WTC11 (cell line): ENCODE measurements around the gene IL1B. TPM values are rescaled to one million over a fixed set of nuclear protein-coding genes. Genes with fewer than 3 reads are reported as not detected.

Experiments
- ATAC-seq: fragments of 200-7000 bp; cut with Tn5 transposase; 2 replicates; pipeline ENCODE4 v1.10.0; 2021; ENCODE audit warnings: mild to moderate bottlenecking, moderate library complexity
- CTCF ChIA-PET: fragments of 300-600 bp; sonication (Branson Sonifier 250); formaldehyde crosslinking; loops from one replicate; lab custom pipeline; 2021; ENCODE audit warnings: antibody characterized with exemption; lab: Charles Lee
- POLR2A ChIA-PET: fragments of 350-600 bp; sonication (Branson Sonifier 250); formaldehyde crosslinking; loops from one replicate; lab custom pipeline; 2021; ENCODE audit warnings: antibody characterized with exemption; lab: Charles Lee
- DNase-seq: peaks from one replicate; pipeline ENCODE4 v3.0.0; 2021; ENCODE audit warnings: low spot score
- H3K27ac Mint-ChIP-seq: 2 replicates; pipeline ENCODE4 v1.8.0; 2021; ENCODE audit warnings: mixed read lengths
- H3K27me3 Mint-ChIP-seq: 2 replicates; pipeline ENCODE4 v1.8.0; 2021; ENCODE audit warnings: low read depth, mild to moderate bottlenecking, moderate library complexity, mixed read lengths
- H3K36me3 Mint-ChIP-seq: 2 replicates; pipeline ENCODE4 v1.8.0; 2021; ENCODE audit warnings: mixed read lengths
- H3K4me1 Mint-ChIP-seq: 2 replicates; pipeline ENCODE4 v1.8.0; 2022; ENCODE audit warnings: mixed read lengths
- H3K4me3 Mint-ChIP-seq: 2 replicates; pipeline ENCODE4 v1.8.0; 2021; ENCODE audit warnings: mild to moderate bottlenecking, moderate library complexity, mixed read lengths
- H3K9me3 Mint-ChIP-seq: 2 replicates; pipeline ENCODE4 v1.8.0; 2021; ENCODE audit warnings: mixed read lengths
- CDX4 ChIP-seq: fragments of 250-450 bp; sonication (Bioruptor Pico); IDR thresholded peaks from 2 replicates; pipeline ENCODE4 v1.9.0; 2021; ENCODE audit warnings: moderate library complexity, mild to moderate bottlenecking, inconsistent platforms, borderline replicate concordance
- CREB1 ChIP-seq: sonication (generic); formaldehyde crosslinking; IDR thresholded peaks from 2 replicates; pipeline ENCODE4 v1.8.0; 2023; ENCODE audit warnings: mild to moderate bottlenecking, missing genetic modification reagents
- E2F5 ChIP-seq: sonication (generic); formaldehyde crosslinking; IDR thresholded peaks from 2 replicates; pipeline ENCODE4 v1.8.1; 2022; ENCODE audit warnings: mild to moderate bottlenecking, moderate library complexity, missing genetic modification reagents
- ETV6 ChIP-seq: sonication (generic); formaldehyde crosslinking; IDR thresholded peaks from 2 replicates; pipeline ENCODE4 v1.8.1; 2022; ENCODE audit warnings: mild to moderate bottlenecking, missing genetic modification reagents
- FOXJ3 ChIP-seq: sonication (generic); formaldehyde crosslinking; IDR thresholded peaks from 2 replicates; pipeline ENCODE4 v1.9.0; 2021; ENCODE audit warnings: missing genetic modification reagents, mild to moderate bottlenecking, borderline replicate concordance
- GRHL2 ChIP-seq: fragments of 250-450 bp; sonication (Bioruptor Pico); IDR thresholded peaks from 2 replicates; pipeline ENCODE4 v1.8.0; 2022; ENCODE audit warnings: mild to moderate bottlenecking, moderate library complexity; ENCODE audit not compliant: insufficient replicate concordance, severe bottlenecking
- HMGXB4 ChIP-seq: sonication (generic); formaldehyde crosslinking; IDR thresholded peaks from 2 replicates; pipeline ENCODE4 v1.8.1; 2023; ENCODE audit warnings: mild to moderate bottlenecking, moderate library complexity, missing genetic modification reagents
- JAZF1 ChIP-seq: fragments of 250-450 bp; sonication (Bioruptor Pico); IDR thresholded peaks from 2 replicates; pipeline ENCODE4 v1.9.0; 2021; ENCODE audit warnings: moderate library complexity, mild to moderate bottlenecking, inconsistent platforms
- MAX ChIP-seq: sonication (generic); formaldehyde crosslinking; IDR thresholded peaks from 2 replicates; pipeline ENCODE4 v1.8.0; 2022; ENCODE audit warnings: mild to moderate bottlenecking, missing genetic modification reagents
- OVOL2 ChIP-seq: fragments of 250-450 bp; sonication (Bioruptor Pico); IDR thresholded peaks from 2 replicates; pipeline ENCODE4 v1.9.0; 2021; ENCODE audit warnings: mild to moderate bottlenecking, borderline replicate concordance
- PREB ChIP-seq: sonication (generic); formaldehyde crosslinking; IDR thresholded peaks from 2 replicates; pipeline ENCODE4 v1.8.1; 2022; ENCODE audit warnings: mild to moderate bottlenecking, missing genetic modification reagents, moderate library complexity, borderline replicate concordance
- TP53 ChIP-seq: sonication (generic); formaldehyde crosslinking; IDR thresholded peaks from 2 replicates; pipeline ENCODE4 v1.8.1; 2023; ENCODE audit warnings: mild to moderate bottlenecking, missing genetic modification reagents
- ZBTB43 ChIP-seq: sonication (generic); formaldehyde crosslinking; IDR thresholded peaks from 2 replicates; pipeline ENCODE4 v1.8.1; 2023; ENCODE audit warnings: mild to moderate bottlenecking, missing genetic modification reagents
- ZNF263 ChIP-seq: sonication (generic); formaldehyde crosslinking; IDR thresholded peaks from 2 replicates; pipeline ENCODE4 v1.8.1; 2022; ENCODE audit warnings: low read depth, mild to moderate bottlenecking, moderate library complexity, missing genetic modification reagents
- ZNF416 ChIP-seq: fragments of 250-450 bp; sonication (Bioruptor Pico); IDR thresholded peaks from 2 replicates; pipeline ENCODE4 v1.9.0; 2021; ENCODE audit warnings: mild to moderate bottlenecking, inconsistent platforms
- ZNF512 ChIP-seq: sonication (generic); formaldehyde crosslinking; IDR thresholded peaks from 2 replicates; pipeline ENCODE4 v1.8.1; 2022; ENCODE audit warnings: missing genetic modification reagents, borderline replicate concordance
- ZSCAN18 ChIP-seq: fragments of 250-450 bp; sonication (Bioruptor Pico); IDR thresholded peaks from 2 replicates; pipeline ENCODE4 v2.1.2; 2022; ENCODE audit warnings: mild to moderate bottlenecking, moderate library complexity
- total RNA-seq: library from RNA; stranded (reverse); gene quantifications from 3 replicates; pipeline ENCODE4 v1.2.3, GENCODE V29; 2021

IL1B gene
- total RNA-seq, 1 experiment from 2014 or later: not detected

- no peak for TF ChIP-seq CDX4
Observed at GRCh38 chr2:112796486-112796885, 40.1 kb downstream of the IL1B start (continued).

- CTCF ChIA-PET: interaction anchor here (1.0 to 1.1 kb wide), 2 partner anchors 19 to 164 kb away, joined by 3 read pairs; no protein-coding TSS in a partner anchor
- ATAC-seq: peak; percentile 74
- Mint-ChIP-seq H3K4me3 (no peak overlapping the region), H3K27me3 (peaks cover 3% of the 10 kb centered on the region; the same call in 1 of the 2 replicates), H3K9me3 (peaks cover 14% of the 10 kb centered on the region), H3K27ac (peak overlapping the region; percentile 9; the same call in 1 of the 2 replicates), H3K36me3 (peaks cover 5% of the 10 kb centered on the region; the same call in 1 of the 2 replicates), H3K4me1 (peaks cover 57% of the 10 kb centered on the region)
- DNase-seq: no peak
- TF ChIP-seq FOXJ3 (CRISPR knock-in tag) (no peak), CREB1 (CRISPR knock-in tag) (no peak), ZNF263 (CRISPR knock-in tag) (no peak)
- POLR2A ChIA-PET: no interaction called here
Observed at GRCh38 chr2:112795774-112796173, 40.8 kb downstream of the IL1B start.

GRCh38 chr2:112794841-112795240 is 41.7 kb downstream of the IL1B start:
- Mint-ChIP-seq H3K4me1 (peaks cover 61% of the 10 kb centered on the region), H3K4me3 (no peak overlapping the region), H3K9me3 (peaks cover 18% of the 10 kb centered on the region), H3K36me3 (peaks cover 8% of the 10 kb centered on the region), H3K27me3 (no peaks in the 10 kb centered on the region; the same call in 1 of the 2 replicates), H3K27ac (no peak overlapping the region)
- ATAC-seq (no peak), DNase-seq (no peak)
- ChIA-PET CTCF (interaction anchor here (1.0 kb wide), 1 partner anchor 45 kb away, joined by 3 read pairs; no protein-coding TSS in a partner anchor), POLR2A (no interaction called here)
- TF ChIP-seq ZNF512 (CRISPR knock-in tag) (no peak), MAX (CRISPR knock-in tag) (no peak), GRHL2 (CRISPR knock-in tag) (no peak), ZBTB43 (CRISPR knock-in tag) (no peak), PREB (CRISPR knock-in tag) (no peak), TP53 (no peak), ETV6 (no peak), ZSCAN18 (CRISPR knock-in tag) (no peak), HMGXB4 (CRISPR knock-in tag) (no peak), E2F5 (CRISPR knock-in tag) (no peak), JAZF1 (no peak), ZNF416 (CRISPR knock-in tag) (no peak), OVOL2 (CRISPR knock-in tag) (no peak)
